ENCODE data around the gene TBL1X.

Gene TBL1X

GRCh38 chrX:9668537-9668936, 203.7 kb downstream of the TBL1X start:
- DNase-seq = no peak
- in situ Hi-C loops (cut with HindIII; ENCODE audit: low pct_ligation_motif_present, low pct_unique_long_range_greater_than_20kb, low sequenced_read_pairs) = no loop called here

- in situ Hi-C loops (cut with HindIII; ENCODE audit: low pct_ligation_motif_present, low pct_unique_long_range_greater_than_20kb, low sequenced_read_pairs) = no loop called here
- DNase-seq = no peak
Observed at GRCh38 chrX:9670136-9670814, 205.4 kb downstream of the TBL1X start.

- in situ Hi-C loops (cut with HindIII; ENCODE audit: low pct_ligation_motif_present, low pct_unique_long_range_greater_than_20kb, low sequenced_read_pairs) = no loop called here
Observed at GRCh38 chrX:9671998-9672397, 207.1 kb downstream of the TBL1X start.

GRCh38 chrX:9676306-9676705, 211.4 kb downstream of the TBL1X start:
- DNase-seq = no peak
- in situ Hi-C loops (cut with HindIII; ENCODE audit: low pct_ligation_motif_present, low pct_unique_long_range_greater_than_20kb, low sequenced_read_pairs) = no loop called here

More at GRCh38 chrX:9671998-9672397, 207.1 kb downstream of the TBL1X start:
- no peak for DNase-seq

- in situ Hi-C loops (cut with HindIII; ENCODE audit: low pct_ligation_motif_present, low pct_unique_long_range_greater_than_20kb, low sequenced_read_pairs) = no loop called here
- no peak for DNase-seq
Observed at GRCh38 chrX:9676738-9677097, 211.9 kb downstream of the TBL1X start.

GRCh38 chrX:9677098-9677739, 212.4 kb downstream of the TBL1X start:
- no peak for DNase-seq
- in situ Hi-C loops (cut with HindIII; ENCODE audit: low pct_ligation_motif_present, low pct_unique_long_range_greater_than_20kb, low sequenced_read_pairs) = no loop called here

- DNase-seq = no peak
- in situ Hi-C loops (cut with HindIII; ENCODE audit: low pct_ligation_motif_present, low pct_unique_long_range_greater_than_20kb, low sequenced_read_pairs) = no loop called here
Observed at GRCh38 chrX:9678215-9678965, 213.5 kb downstream of the TBL1X start.

GRCh38 chrX:9681011-9681410, 216.2 kb downstream of the TBL1X start:
- no peak for DNase-seq
- in situ Hi-C loops (cut with HindIII; ENCODE audit: low pct_ligation_motif_present, low pct_unique_long_range_greater_than_20kb, low sequenced_read_pairs) = no loop called here

- in situ Hi-C loops (cut with HindIII; ENCODE audit: low pct_ligation_motif_present, low pct_unique_long_range_greater_than_20kb, low sequenced_read_pairs) = no loop called here
- no peak for DNase-seq
Observed at GRCh38 chrX:9681422-9681821, 216.6 kb downstream of the TBL1X start.

GRCh38 chrX:9682456-9682855, 217.6 kb downstream of the TBL1X start:
- in situ Hi-C loops (cut with HindIII; ENCODE audit: low pct_ligation_motif_present, low pct_unique_long_range_greater_than_20kb, low sequenced_read_pairs) = no loop called here

GRCh38 chrX:9682861-9683260, 218.0 kb downstream of the TBL1X start:
- in situ Hi-C loops (cut with HindIII; ENCODE audit: low pct_ligation_motif_present, low pct_unique_long_range_greater_than_20kb, low sequenced_read_pairs) = no loop called here
- DNase-seq = no peak

More at GRCh38 chrX:9682456-9682855, 217.6 kb downstream of the TBL1X start:
- DNase-seq = no peak

GRCh38 chrX:9683350-9683749, 218.5 kb downstream of the TBL1X start:
- in situ Hi-C loops (cut with HindIII; ENCODE audit: low pct_ligation_motif_present, low pct_unique_long_range_greater_than_20kb, low sequenced_read_pairs) = no loop called here
- no peak for DNase-seq

- in situ Hi-C loops (cut with HindIII; ENCODE audit: low pct_ligation_motif_present, low pct_unique_long_range_greater_than_20kb, low sequenced_read_pairs) = no loop called here
- DNase-seq = no peak
Observed at GRCh38 chrX:9687899-9688298, 223.0 kb downstream of the TBL1X start.

- in situ Hi-C loops (cut with HindIII; ENCODE audit: low pct_ligation_motif_present, low pct_unique_long_range_greater_than_20kb, low sequenced_read_pairs) = no loop called here
- no peak for DNase-seq
Observed at GRCh38 chrX:9688833-9689232, 224.0 kb downstream of the TBL1X start.

GRCh38 chrX:9690046-9690445, 225.2 kb downstream of the TBL1X start:
- DNase-seq = no peak
- in situ Hi-C loops (cut with HindIII; ENCODE audit: low pct_ligation_motif_present, low pct_unique_long_range_greater_than_20kb, low sequenced_read_pairs) = no loop called here

- no peak for DNase-seq
- in situ Hi-C loops (cut with HindIII; ENCODE audit: low pct_ligation_motif_present, low pct_unique_long_range_greater_than_20kb, low sequenced_read_pairs) = no loop called here
Observed at GRCh38 chrX:9693307-9694001, 228.6 kb downstream of the TBL1X start.

- no peak for DNase-seq
- in situ Hi-C loops (cut with HindIII; ENCODE audit: low pct_ligation_motif_present, low pct_unique_long_range_greater_than_20kb, low sequenced_read_pairs) = no loop called here
Observed at GRCh38 chrX:9698576-9698975, 233.7 kb downstream of the TBL1X start.

- DNase-seq = no peak
- in situ Hi-C loops (cut with HindIII; ENCODE audit: low pct_ligation_motif_present, low pct_unique_long_range_greater_than_20kb, low sequenced_read_pairs) = no loop called here
Observed at GRCh38 chrX:9700555-9700954, 235.7 kb downstream of the TBL1X start.

GRCh38 chrX:9701790-9702189, 236.9 kb downstream of the TBL1X start:
- DNase-seq = no peak
- in situ Hi-C loops (cut with HindIII; ENCODE audit: low pct_ligation_motif_present, low pct_unique_long_range_greater_than_20kb, low sequenced_read_pairs) = no loop called here
